HepG2 (cell line): Measurements from ENCODE around the gene S100A6. TPM values are rescaled to one million over a fixed set of nuclear protein-coding genes. Genes with fewer than 3 reads are reported as not detected.

Experiments
- BATF2 ChIP-seq: sonication (generic); formaldehyde crosslinking; IDR thresholded peaks from 2 replicates; pipeline ENCODE4 v1.8.0; 2022; ENCODE audit warnings: mild to moderate bottlenecking, missing genetic modification reagents, moderate library complexity
- HINFP ChIP-seq: sonication (generic); formaldehyde crosslinking; IDR thresholded peaks from 2 replicates; pipeline ENCODE4 v1.4.0; 2020; ENCODE audit warnings: low read depth, mild to moderate bottlenecking, missing genetic modification reagents
- HNRNPH1 ChIP-seq: fragments of 200-400 bp; formaldehyde crosslinking; optimal IDR thresholded peaks from 2 replicates; pipeline ENCODE3; 2017; ENCODE audit warnings: mild to moderate bottlenecking, low read depth, low read length
- KIAA2018 ChIP-seq: sonication (generic); formaldehyde crosslinking; IDR thresholded peaks from 2 replicates; pipeline ENCODE4 v1.5.0; 2020; ENCODE audit warnings: mild to moderate bottlenecking, missing genetic modification reagents, borderline replicate concordance
- LRRFIP1 ChIP-seq: sonication (generic); formaldehyde crosslinking; conservative IDR thresholded peaks from 2 replicates; pipeline ENCODE4 v1.4.0; 2020; ENCODE audit warnings: missing genetic modification reagents
- MAF1 ChIP-seq: sonication (generic); formaldehyde crosslinking; IDR thresholded peaks from 2 replicates; pipeline ENCODE4 v1.5.0; 2020; ENCODE audit warnings: missing genetic modification reagents, borderline replicate concordance
- PAXIP1 ChIP-seq: sonication (generic); formaldehyde crosslinking; conservative IDR thresholded peaks from 2 replicates; pipeline ENCODE4 v1.4.0; 2020; ENCODE audit warnings: mild to moderate bottlenecking, missing genetic modification reagents, moderate library complexity
- RNF2 ChIP-seq: fragments of 450-650 bp; conservative IDR thresholded peaks from 2 replicates; pipeline ENCODE4 v1.6.1; 2016; ENCODE audit warnings: low read depth
- ZNF619 ChIP-seq: sonication (generic); formaldehyde crosslinking; IDR thresholded peaks from 2 replicates; pipeline ENCODE4 v1.4.0; 2020; ENCODE audit warnings: mild to moderate bottlenecking, missing genetic modification reagents
- polyA plus RNA-seq, 8 experiments: library from polyadenylated mRNA; depleted of rRNA in 3 of 8; stranded (reverse) in 7 of 8; unstranded in 1 of 8; fragments of >200 nt; fragmentation: Illumina TruSeq in 4 of 8; extraction: Trizol in 4 of 8; gene quantifications; 2 replicates each; pipeline versions ENCODE4 v1.2.1 to v1.2.3, GENCODE V29; 2011 to 2016; ENCODE audit warnings: low read depth in 4 of 8, missing spikeins in 1 of 8, mixed read lengths in 1 of 8; ENCODE audit not compliant: insufficient read depth in 1 of 8
- total RNA-seq, 5 experiments: library from RNA; depleted of rRNA; stranded (reverse); fragments of >200 nt; fragmentation: Illumina TruSeq; extraction: Trizol; gene quantifications; 2 replicates each; pipeline ENCODE4 v1.2.3, GENCODE V29; 2016; ENCODE audit warnings: low read depth in 1 of 5

The S100A6 gene
- total and polyA plus RNA-seq, 2 of the 13 experiments (the other 11 are each of a cell fraction or from before 2014, with no cell fraction given): 72.9 to 85.0 TPM

- no peak for TF ChIP-seq LRRFIP1 (CRISPR knock-in tag)
- TF ChIP-seq HINFP (CRISPR knock-in tag): no peak
- no peak for TF ChIP-seq RNF2
- no peak for TF ChIP-seq PAXIP1 (CRISPR knock-in tag)
- TF ChIP-seq KIAA2018: no peak
- TF ChIP-seq ZNF619 (CRISPR knock-in tag): no peak
- TF ChIP-seq MAF1: no peak
- TF ChIP-seq BATF2 (CRISPR knock-in tag): no peak
- TF ChIP-seq HNRNPH1: no peak
Measured at GRCh38 chr1:153568367-153569099, 32.7 kb upstream of the S100A6 start (continued).
